Right lobe of liver (tissue), 6 donors: Measurements from ENCODE around the gene PVALEF. TPM values are rescaled to one million over a fixed set of nuclear protein-coding genes. Genes with fewer than 3 reads are reported as not detected.
"Not testable (repeated sequence)": the region's sequence is repeated elsewhere in the genome, so short reads cannot be mapped to it uniquely, and the experiment has no call there.

Source experiments
- ATAC-seq, 4 donors: fragments of 200-7000 bp; cut with Tn5 transposase; one replicate each; pipeline ENCODE4 v1.9.1; 2020; ENCODE audit warnings: mild to moderate bottlenecking in 4 of 4, moderate library complexity in 4 of 4
- DNase-seq, 3 donors: peaks; one replicate each; pipeline ENCODE4 v3.0.0-alpha.2; 2020
- H3K27ac ChIP-seq, 3 donors: fragments of 200-600 bp; one replicate each; pipeline ENCODE4 v1.8.0; 2022
- H3K27me3 ChIP-seq, 2 donors: fragments of 200-600 bp; one replicate each; pipeline ENCODE4 v1.8.0; 2022
- H3K36me3 ChIP-seq, 4 donors: fragments of 200-600 bp; sonication (generic) in 1 of 4; one replicate each; pipeline versions ENCODE4 v1.5.1 to v1.8.0; 2017 to 2022; ENCODE audit warnings: control low read depth in 1 of 4
- H3K4me1 ChIP-seq, 4 donors: fragments of 200-600 bp; sonication (generic) in 1 of 4; one replicate each; pipeline versions ENCODE4 v1.5.1 to v1.8.0; 2017 to 2022; ENCODE audit warnings: control low read depth in 1 of 4
- H3K4me3 ChIP-seq, 3 donors: fragments of 200-600 bp; one replicate each; pipeline ENCODE4 v1.8.0; 2022
- H3K9me3 ChIP-seq, 4 donors: fragments of 200-600 bp; sonication (generic) in 1 of 4; one replicate each; pipeline versions ENCODE4 v1.5.1 to v1.8.0; 2017 to 2022; ENCODE audit warnings: control low read depth in 1 of 4
- CTCF ChIP-seq, 4 donors: fragments of 200-600 bp in 3 of 4; fragments of 450-650 bp in 1 of 4; IDR thresholded peaks; one replicate each; pipeline versions ENCODE4 v1.5.1 to v1.8.0; 2016 to 2022; ENCODE audit warnings: antibody characterized with exemption in 4 of 4, mild to moderate bottlenecking in 2 of 4
- POLR2A ChIP-seq: fragments of 450-650 bp; IDR thresholded peaks from one replicate; pipeline ENCODE4 v1.6.1; 2017; ENCODE audit warnings: antibody characterized with exemption, mild to moderate bottlenecking
- WGBS: methylation state at CpG from one replicate; pipeline ENCODE4 v1.1.6; 2018; ENCODE audit warnings: low coverage, low lambda C conversion rate; ENCODE audit not compliant: insufficient coverage; ENCODE audit errors: missing lambda C conversion rate; 5-methylcytosine and 5-hydroxymethylcytosine counted together
- intact Hi-C, 2 donors: fragments of 100-400 bp; cut with DNase I; formaldehyde crosslinking; loops; one replicate each; pipeline versions ENCODE4 v1.11.2 to v1.14.1; 2022
- total RNA-seq, 6 experiments: library from RNA; depleted of rRNA in 2 of 6; stranded (reverse); fragments of >200 nt in 2 of 6; fragmentation: NEBNext Ultra II Directional in 3 of 6; extraction: Animal tissue kit (Norgen Biotek cat#: 25700) in 3 of 6; gene quantifications; one replicate each; pipeline versions ENCODE4 v1.1.0 to v1.2.4, GENCODE V29; 2016 to 2023
- donor health status: DM: no; HTN: yes; CAD: no.
- donor health status: DM: no; HTN: no; CAD: no.
- donor health status: DM: no; HTN: no; CAD: no.
- donor health status: DM: no; HTN: yes; CAD: no.
- donor health status: DM: no; HTN: yes; CAD: no.

PVALEF gene
- total RNA-seq, 6 experiments from 2014 or later: not detected

- DNase-seq: peak in 1 of 3 donors; percentile 17
- no CpG with 5 or more reads among the region's 13 CpGs for WGBS
- no peak for ATAC-seq
- Histone ChIP-seq H3K27ac (no peak overlapping the region), H3K4me1 (no peaks in the 10 kb centered on the region), H3K4me3 (no peak overlapping the region), H3K9me3 (no peaks in the 10 kb centered on the region), H3K36me3 (no peaks in the 10 kb centered on the region), H3K27me3 (no peaks in the 10 kb centered on the region)
- intact Hi-C loops: no loop called here
- no peak for TF ChIP-seq CTCF (IDR thresholded peaks at IDR 0.05)
- TF ChIP-seq POLR2A: no peak
Observed at GRCh38 chr17:81151278-81151677, 14.0 kb upstream of the PVALEF start.

GRCh38 chr17:81152288-81152828 is 12.9 kb upstream of the PVALEF start:
- no peaks in the 10 kb centered on the region for H3K27me3 ChIP-seq
- H3K4me3 ChIP-seq: no peak overlapping the region
- no peak overlapping the region for H3K27ac ChIP-seq
- no peak for ATAC-seq
- H3K36me3 ChIP-seq: no peaks in the 10 kb centered on the region
- WGBS: 56% methylated on average over 5 of the region's 8 CpGs
- H3K9me3 ChIP-seq: no peaks in the 10 kb centered on the region
- TF ChIP-seq POLR2A: no peak
- TF ChIP-seq CTCF (IDR thresholded peaks at IDR 0.05): no peak
- no peak for DNase-seq
- intact Hi-C loops: no loop called here
- no peaks in the 10 kb centered on the region for H3K4me1 ChIP-seq

- no peak overlapping the region for H3K4me3 ChIP-seq
- 52% methylated on average over 9 of the region's 17 CpGs for WGBS
- intact Hi-C loops: no loop called here
- DNase-seq (no peak), ATAC-seq (no peak)
- H3K36me3 ChIP-seq: no peaks in the 10 kb centered on the region
- no peaks in the 10 kb centered on the region for H3K27me3 ChIP-seq
- H3K9me3 ChIP-seq: no peaks in the 10 kb centered on the region
- no peaks in the 10 kb centered on the region for H3K4me1 ChIP-seq
- TF ChIP-seq POLR2A (no peak), CTCF (IDR thresholded peaks at IDR 0.05) (no peak)
- no peak overlapping the region for H3K27ac ChIP-seq
Observed at GRCh38 chr17:81153340-81153803, 11.9 kb upstream of the PVALEF start.

- H3K4me1 ChIP-seq, H3K4me3 ChIP-seq, ATAC-seq, H3K27ac ChIP-seq, intact Hi-C loops, H3K36me3 ChIP-seq, DNase-seq, H3K27me3 ChIP-seq, H3K9me3 ChIP-seq: not testable (repeated sequence)
- WGBS: 82% methylated on average over 7 of the region's 9 CpGs
Observed at GRCh38 chr17:81154016-81154415, 11.3 kb upstream of the PVALEF start.

- Histone ChIP-seq H3K27ac (no peak overlapping the region), H3K9me3 (no peaks in the 10 kb centered on the region), H3K27me3 (no peaks in the 10 kb centered on the region), H3K4me1 (no peaks in the 10 kb centered on the region), H3K36me3 (no peaks in the 10 kb centered on the region), H3K4me3 (no peak overlapping the region)
- WGBS: 91% methylated on average over 17 of the region's 18 CpGs
- TF ChIP-seq POLR2A (no peak), CTCF (IDR thresholded peaks at IDR 0.05) (no peak)
- intact Hi-C loops: no loop called here
- ATAC-seq (no peak), DNase-seq (no peak)
Observed at GRCh38 chr17:81154961-81155360, 10.3 kb upstream of the PVALEF start.
